HepG2 (cell line): Measurements from ENCODE around the gene SGMS1. TPM values are rescaled to one million over a fixed set of nuclear protein-coding genes. Genes with fewer than 3 reads are reported as not detected.

Experiments used
- AHDC1 ChIP-seq: sonication (generic); formaldehyde crosslinking; IDR thresholded peaks from 2 replicates; pipeline ENCODE4 v1.5.1; 2020; ENCODE audit warnings: mild to moderate bottlenecking, missing genetic modification reagents, borderline replicate concordance
- ATF3 ChIP-seq: sonication (generic); formaldehyde crosslinking; IDR thresholded peaks from 2 replicates; pipeline ENCODE4 v1.4.0; 2020; ENCODE audit warnings: missing genetic modification reagents
- CEBPB ChIP-seq: IDR thresholded peaks from 2 replicates; pipeline ENCODE4 v1.6.1; 2011; ENCODE audit warnings: low read depth, low read length, improper control_type of control experiment, borderline replicate concordance
- FOSL2 ChIP-seq: sonication (generic); formaldehyde crosslinking; IDR thresholded peaks from 2 replicates; pipeline ENCODE4 v1.4.0; 2020; ENCODE audit warnings: missing genetic modification reagents
- MBNL3 ChIP-seq: fragments of 250-450 bp; sonication (Bioruptor Pico); conservative IDR thresholded peaks from 2 replicates; pipeline ENCODE4 v1.8.0; 2022; ENCODE audit warnings: mild to moderate bottlenecking, inconsistent platforms
- RARA ChIP-seq: IDR thresholded peaks from 2 replicates; pipeline ENCODE4 v1.6.1; 2016; ENCODE audit warnings: missing genetic modification reagents, missing compliant biosample characterization
- RERE ChIP-seq: IDR thresholded peaks from 2 replicates; pipeline ENCODE4 v1.6.1; 2016; ENCODE audit warnings: low read depth, missing genetic modification reagents, missing compliant biosample characterization
- ZIK1 ChIP-seq: sonication (generic); formaldehyde crosslinking; IDR thresholded peaks from 2 replicates; pipeline ENCODE4 v1.5.0; 2020; ENCODE audit warnings: mild to moderate bottlenecking, low read depth, missing genetic modification reagents, borderline replicate concordance
- ZNF670 ChIP-seq: sonication (generic); formaldehyde crosslinking; IDR thresholded peaks from 2 replicates; pipeline ENCODE4 v1.8.0; 2022; ENCODE audit warnings: mild to moderate bottlenecking, missing genetic modification reagents, borderline replicate concordance
- ZNF7 ChIP-seq: IDR thresholded peaks from 2 replicates; pipeline ENCODE4 v1.6.1; 2016; ENCODE audit warnings: missing biosample characterization, missing genetic modification reagents
- ZNF710 ChIP-seq: sonication (generic); formaldehyde crosslinking; IDR thresholded peaks from 2 replicates; pipeline ENCODE4 v1.5.0; 2020; ENCODE audit warnings: mild to moderate bottlenecking, missing genetic modification reagents, borderline replicate concordance
- ZNF770 ChIP-seq: sonication (generic); formaldehyde crosslinking; IDR thresholded peaks from 2 replicates; pipeline ENCODE4 v1.5.0; 2020; ENCODE audit warnings: mild to moderate bottlenecking, missing genetic modification reagents
- polyA plus RNA-seq, 8 experiments: library from polyadenylated mRNA; depleted of rRNA in 3 of 8; stranded (reverse) in 7 of 8; unstranded in 1 of 8; fragments of >200 nt; fragmentation: Illumina TruSeq in 4 of 8; extraction: Trizol in 4 of 8; gene quantifications; 2 replicates each; pipeline versions ENCODE4 v1.2.1 to v1.2.3, GENCODE V29; 2011 to 2016; ENCODE audit warnings: low read depth in 4 of 8, missing spikeins in 1 of 8, mixed read lengths in 1 of 8; ENCODE audit not compliant: insufficient read depth in 1 of 8
- total RNA-seq, 5 experiments: library from RNA; depleted of rRNA; stranded (reverse); fragments of >200 nt; fragmentation: Illumina TruSeq; extraction: Trizol; gene quantifications; 2 replicates each; pipeline ENCODE4 v1.2.3, GENCODE V29; 2016; ENCODE audit warnings: low read depth in 1 of 5

Gene SGMS1
- total and polyA plus RNA-seq, 2 of the 13 experiments (the other 11 are each of a cell fraction or from before 2014, with no cell fraction given) = 6.5 to 15.1 TPM

GRCh38 chr10:50395271-50395670 is 228.5 kb downstream of the SGMS1 start (continued):
- TF ChIP-seq ZNF670 (CRISPR knock-in tag) (peak; percentile 43; the same call in 1 of the 2 replicates), CEBPB (peak; percentile 97), RERE (CRISPR knock-in tag) (peak; percentile 23; the same call in 1 of the 2 replicates), ZIK1 (CRISPR knock-in tag) (no peak), ZNF770 (CRISPR knock-in tag) (no peak), ZNF7 (CRISPR knock-in tag) (no peak), RARA (CRISPR knock-in tag) (peak; percentile 61), AHDC1 (CRISPR knock-in tag) (peak; percentile 83; the same call in 1 of the 2 replicates), FOSL2 (CRISPR knock-in tag) (peak; percentile 89), MBNL3 (CRISPR knock-in tag) (no peak), ZNF710 (CRISPR knock-in tag) (no peak), ATF3 (CRISPR knock-in tag) (no peak)
